Glutamatergic neuron (in vitro differentiated cells): ENCODE results near the gene PPP1R9B. TPM values are rescaled to one million over a fixed set of nuclear protein-coding genes. Genes with fewer than 3 reads are reported as not detected.
A peak's percentile ranks its signal among the peaks of the same experiment; 100 is the strongest.

Experiments used
- DNase-seq: peaks from one replicate; pipeline ENCODE4 v3.0.0; 2022
- H3K27ac Mint-ChIP-seq: one replicate; pipeline ENCODE4 v1.8.0; 2020; ENCODE audit warnings: mild to moderate bottlenecking, mixed read lengths, inconsistent platforms; ENCODE audit not compliant: unreplicated experiment
- H3K27me3 Mint-ChIP-seq: one replicate; pipeline ENCODE4 v1.8.0; 2020; ENCODE audit warnings: mild to moderate bottlenecking, moderate library complexity, mixed read lengths, inconsistent platforms; ENCODE audit not compliant: unreplicated experiment
- H3K36me3 Mint-ChIP-seq: one replicate; pipeline ENCODE4 v1.8.0; 2020; ENCODE audit warnings: mild to moderate bottlenecking, mixed read lengths, inconsistent platforms; ENCODE audit not compliant: unreplicated experiment
- H3K4me1 Mint-ChIP-seq: one replicate; pipeline ENCODE4 v1.8.0; 2020; ENCODE audit warnings: mild to moderate bottlenecking, low read depth, mixed read lengths, inconsistent platforms; ENCODE audit not compliant: unreplicated experiment
- H3K4me3 Mint-ChIP-seq: one replicate; pipeline ENCODE4 v1.8.0; 2020; ENCODE audit warnings: mild to moderate bottlenecking, mixed read lengths, inconsistent platforms; ENCODE audit not compliant: unreplicated experiment
- H3K9me3 Mint-ChIP-seq: one replicate; pipeline ENCODE4 v1.8.0; 2020; ENCODE audit warnings: mild to moderate bottlenecking, moderate library complexity, mixed read lengths, inconsistent platforms; ENCODE audit not compliant: unreplicated experiment
- total RNA-seq: library from RNA; stranded (reverse); fragmentation: NEBNext Ultra II Directional; extraction: Animal tissue kit (Norgen Biotek cat#: 25700); gene quantifications from one replicate; pipeline ENCODE4 v1.2.1, GENCODE V29; 2021; ENCODE audit not compliant: unreplicated experiment
- TF ChIP-seq, protein P1 (sequence below): fragments of 200-600 bp; sonication (generic); IDR thresholded peaks from one replicate; pipeline ENCODE4 v1.5.0; 2021; ENCODE audit not compliant: partially characterized antibody, unreplicated experiment

The PPP1R9B gene
- total RNA-seq, 1 donor from 2014 or later, result 74.0 TPM

GRCh38 chr17:50093246-50093645 lies 57.2 kb downstream of the PPP1R9B start:
- Mint-ChIP-seq H3K27me3 (peaks cover 8% of the 10 kb centered on the region), H3K4me1 (peaks cover 8% of the 10 kb centered on the region), H3K4me3 (peak overlapping the region; percentile 67), H3K9me3 (peaks cover 4% of the 10 kb centered on the region), H3K27ac (peak overlapping the region; percentile 43), H3K36me3 (no peaks in the 10 kb centered on the region)
- no peak for DNase-seq
- TF ChIP-seq, protein P1, sequence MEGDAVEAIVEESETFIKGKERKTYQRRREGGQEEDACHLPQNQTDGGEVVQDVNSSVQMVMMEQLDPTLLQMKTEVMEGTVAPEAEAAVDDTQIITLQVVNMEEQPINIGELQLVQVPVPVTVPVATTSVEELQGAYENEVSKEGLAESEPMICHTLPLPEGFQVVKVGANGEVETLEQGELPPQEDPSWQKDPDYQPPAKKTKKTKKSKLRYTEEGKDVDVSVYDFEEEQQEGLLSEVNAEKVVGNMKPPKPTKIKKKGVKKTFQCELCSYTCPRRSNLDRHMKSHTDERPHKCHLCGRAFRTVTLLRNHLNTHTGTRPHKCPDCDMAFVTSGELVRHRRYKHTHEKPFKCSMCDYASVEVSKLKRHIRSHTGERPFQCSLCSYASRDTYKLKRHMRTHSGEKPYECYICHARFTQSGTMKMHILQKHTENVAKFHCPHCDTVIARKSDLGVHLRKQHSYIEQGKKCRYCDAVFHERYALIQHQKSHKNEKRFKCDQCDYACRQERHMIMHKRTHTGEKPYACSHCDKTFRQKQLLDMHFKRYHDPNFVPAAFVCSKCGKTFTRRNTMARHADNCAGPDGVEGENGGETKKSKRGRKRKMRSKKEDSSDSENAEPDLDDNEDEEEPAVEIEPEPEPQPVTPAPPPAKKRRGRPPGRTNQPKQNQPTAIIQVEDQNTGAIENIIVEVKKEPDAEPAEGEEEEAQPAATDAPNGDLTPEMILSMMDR, result no peak

DNA sequence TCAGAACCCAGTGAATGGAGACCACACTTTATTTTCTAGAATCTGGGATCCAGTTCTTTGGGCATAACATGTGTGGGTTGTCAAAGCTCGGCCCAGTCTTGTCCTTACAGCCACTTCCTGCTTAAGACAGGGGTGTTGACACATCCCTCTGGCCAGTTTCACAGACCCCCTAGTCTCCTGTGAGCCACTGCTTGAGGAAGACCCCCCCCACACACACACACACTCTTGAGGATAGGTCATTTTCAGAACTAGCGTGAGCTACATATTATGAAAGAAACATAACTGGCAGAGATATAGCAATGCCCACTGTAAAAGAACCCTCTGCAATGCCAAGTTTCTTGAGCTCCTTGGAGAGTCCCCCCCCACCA lies 58.6 kb downstream of the PPP1R9B start:
- no peak for DNase-seq
- peaks cover 4% of the 10 kb centered on the region for H3K9me3 Mint-ChIP-seq
- no peak overlapping the region for H3K27ac Mint-ChIP-seq
- no peak overlapping the region for H3K4me3 Mint-ChIP-seq
- TF ChIP-seq, protein P1, result no peak
- H3K27me3 Mint-ChIP-seq, result peaks cover 8% of the 10 kb centered on the region
- no peaks in the 10 kb centered on the region for H3K36me3 Mint-ChIP-seq
- H3K4me1 Mint-ChIP-seq, result peaks cover 6% of the 10 kb centered on the region

GRCh38 chr17:50090971-50091917 lies 59.2 kb downstream of the PPP1R9B start:
- peaks cover 6% of the 10 kb centered on the region for H3K4me1 Mint-ChIP-seq
- no peak overlapping the region for H3K27ac Mint-ChIP-seq
- H3K36me3 Mint-ChIP-seq, result no peaks in the 10 kb centered on the region
- DNase-seq, result no peak
- no peak overlapping the region for H3K4me3 Mint-ChIP-seq
- TF ChIP-seq, protein P1, result no peak
- peaks cover 8% of the 10 kb centered on the region for H3K27me3 Mint-ChIP-seq
- H3K9me3 Mint-ChIP-seq, result peaks cover 4% of the 10 kb centered on the region

- Mint-ChIP-seq H3K27me3 (peaks cover 2% of the 10 kb centered on the region), H3K36me3 (no peaks in the 10 kb centered on the region), H3K4me1 (peaks cover 3% of the 10 kb centered on the region), H3K27ac (no peak overlapping the region), H3K9me3 (peaks cover 4% of the 10 kb centered on the region), H3K4me3 (no peak overlapping the region)
- TF ChIP-seq, protein P1, result no peak
- DNase-seq, result no peak
These were observed 60.4 kb downstream of the PPP1R9B start for GRCh38 chr17:50090071-50090470.
